ENCODE data around the gene MEIOC. TPM values are rescaled to one million over a fixed set of nuclear protein-coding genes. Genes with fewer than 3 reads are reported as not detected.

MEIOC gene
- total RNA-seq, 1 experiment from 2014 or later: not detected

DNA sequence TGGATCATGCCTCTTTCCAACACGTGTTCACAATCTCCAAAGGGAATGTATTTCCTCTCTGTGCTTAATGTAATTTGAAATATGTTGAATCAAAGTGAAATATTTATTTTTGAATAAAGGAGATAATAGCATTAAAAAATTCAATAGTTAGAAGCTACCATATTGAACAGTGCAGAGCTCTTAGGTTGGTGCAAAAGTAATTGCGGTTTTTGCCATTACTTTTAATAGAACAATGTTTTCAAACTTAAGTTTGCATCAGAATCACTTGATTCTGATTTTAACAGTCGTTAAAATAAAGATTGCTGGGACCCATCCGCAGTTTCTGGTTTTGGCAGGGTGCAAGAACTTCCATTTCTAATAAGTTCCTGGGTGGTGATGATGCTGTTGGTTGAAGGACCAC is 10.0 kb upstream of the MEIOC start:
- POLR2A ChIA-PET (ENCODE audit: unreplicated experiment): no interaction called here
- CTCF ChIA-PET: interaction anchor here (0.6 kb wide), 2 partner anchors 8 to 132 kb away, joined by 4 to 14 read pairs; no protein-coding TSS in a partner anchor

DNA sequence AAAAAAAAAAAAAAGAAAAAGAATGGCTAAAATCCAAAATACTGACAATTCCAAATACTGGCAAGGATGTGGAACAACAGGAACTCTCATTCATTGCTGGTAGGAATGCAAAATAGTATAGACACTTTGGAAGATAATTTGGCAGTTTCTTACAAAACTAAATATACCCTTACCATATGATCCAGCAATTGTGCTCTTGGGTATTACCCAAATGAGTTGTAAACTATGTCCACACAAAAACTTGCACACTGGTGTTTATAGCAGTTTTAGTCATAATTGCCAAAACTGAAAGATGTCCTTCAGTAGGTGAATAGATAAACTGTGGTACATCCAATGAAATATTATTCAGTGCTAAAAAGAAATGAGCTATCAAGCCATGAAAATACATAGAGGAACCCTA is 8.5 kb upstream of the MEIOC start:
- TF ChIP-seq EZH2 (IDR thresholded peaks at IDR 0.05; ENCODE audit: low read depth): no peak
- TF ChIP-seq, protein P1, sequence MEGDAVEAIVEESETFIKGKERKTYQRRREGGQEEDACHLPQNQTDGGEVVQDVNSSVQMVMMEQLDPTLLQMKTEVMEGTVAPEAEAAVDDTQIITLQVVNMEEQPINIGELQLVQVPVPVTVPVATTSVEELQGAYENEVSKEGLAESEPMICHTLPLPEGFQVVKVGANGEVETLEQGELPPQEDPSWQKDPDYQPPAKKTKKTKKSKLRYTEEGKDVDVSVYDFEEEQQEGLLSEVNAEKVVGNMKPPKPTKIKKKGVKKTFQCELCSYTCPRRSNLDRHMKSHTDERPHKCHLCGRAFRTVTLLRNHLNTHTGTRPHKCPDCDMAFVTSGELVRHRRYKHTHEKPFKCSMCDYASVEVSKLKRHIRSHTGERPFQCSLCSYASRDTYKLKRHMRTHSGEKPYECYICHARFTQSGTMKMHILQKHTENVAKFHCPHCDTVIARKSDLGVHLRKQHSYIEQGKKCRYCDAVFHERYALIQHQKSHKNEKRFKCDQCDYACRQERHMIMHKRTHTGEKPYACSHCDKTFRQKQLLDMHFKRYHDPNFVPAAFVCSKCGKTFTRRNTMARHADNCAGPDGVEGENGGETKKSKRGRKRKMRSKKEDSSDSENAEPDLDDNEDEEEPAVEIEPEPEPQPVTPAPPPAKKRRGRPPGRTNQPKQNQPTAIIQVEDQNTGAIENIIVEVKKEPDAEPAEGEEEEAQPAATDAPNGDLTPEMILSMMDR (conservative IDR thresholded peaks at IDR 0.05): no peak
- H3K27me3 ChIP-seq (ENCODE audit: insufficient read depth, low read depth): no peaks in the 10 kb centered on the region
- no peaks in the 10 kb centered on the region for H4K20me1 ChIP-seq (ENCODE audit: insufficient read depth)
- no peaks in the 10 kb centered on the region for H3K4me1 ChIP-seq (replicated peaks; ENCODE audit: insufficient read depth)
- no peaks in the 10 kb centered on the region for H3K36me3 ChIP-seq (ENCODE audit: low read depth)
- H3F3A ChIP-seq (ENCODE audit: insufficient read depth, low read depth): no peaks in the 10 kb centered on the region
- ChIA-PET CTCF (no interaction called here), POLR2A (ENCODE audit: unreplicated experiment) (no interaction called here)
- no peak for DNase-seq
- no peak overlapping the region for H3K4me3 ChIP-seq
- no peak overlapping the region for H2AFZ ChIP-seq
- H3K9me3 ChIP-seq (ENCODE audit: insufficient read depth, low read depth): no peaks in the 10 kb centered on the region
- H3K27ac ChIP-seq: no peak overlapping the region
- intact Hi-C loops (cut with micrococcal nuclease; ENCODE audit: unreplicated experiment): no loop called here
- H3K79me2 ChIP-seq (ENCODE audit: low read depth): no peaks in the 10 kb centered on the region
- H3K4me2 ChIP-seq: no peak overlapping the region
- BruUV-seq (replicated peaks): no TSS peak
- H3K9me2 ChIP-seq (ENCODE audit: insufficient read depth): no peaks in the 10 kb centered on the region

More for the DNA sequence above, 10.0 kb upstream of the MEIOC start:
- no peaks in the 10 kb centered on the region for H3K9me3 ChIP-seq (ENCODE audit: insufficient read depth, low read depth)
- no peak overlapping the region for H3K4me3 ChIP-seq
- no peak for DNase-seq
- no peaks in the 10 kb centered on the region for H3K4me1 ChIP-seq (replicated peaks; ENCODE audit: insufficient read depth)
- no peaks in the 10 kb centered on the region for H3K79me2 ChIP-seq (ENCODE audit: low read depth)
- no peak overlapping the region for H3K4me2 ChIP-seq
- BruUV-seq (replicated peaks): no TSS peak
- no peaks in the 10 kb centered on the region for H3K27me3 ChIP-seq (ENCODE audit: insufficient read depth, low read depth)
- H3K27ac ChIP-seq: no peak overlapping the region
- H3K36me3 ChIP-seq (ENCODE audit: low read depth): no peaks in the 10 kb centered on the region
- intact Hi-C loops (cut with micrococcal nuclease; ENCODE audit: unreplicated experiment): no loop called here
- H2AFZ ChIP-seq: no peak overlapping the region
- no peaks in the 10 kb centered on the region for H3K9me2 ChIP-seq (ENCODE audit: insufficient read depth)
- TF ChIP-seq EZH2 (IDR thresholded peaks at IDR 0.05; ENCODE audit: low read depth): no peak
- TF ChIP-seq, protein P1 (conservative IDR thresholded peaks at IDR 0.05): no peak
- H3F3A ChIP-seq (ENCODE audit: insufficient read depth, low read depth): no peaks in the 10 kb centered on the region
- no peaks in the 10 kb centered on the region for H4K20me1 ChIP-seq (ENCODE audit: insufficient read depth)

DNA sequence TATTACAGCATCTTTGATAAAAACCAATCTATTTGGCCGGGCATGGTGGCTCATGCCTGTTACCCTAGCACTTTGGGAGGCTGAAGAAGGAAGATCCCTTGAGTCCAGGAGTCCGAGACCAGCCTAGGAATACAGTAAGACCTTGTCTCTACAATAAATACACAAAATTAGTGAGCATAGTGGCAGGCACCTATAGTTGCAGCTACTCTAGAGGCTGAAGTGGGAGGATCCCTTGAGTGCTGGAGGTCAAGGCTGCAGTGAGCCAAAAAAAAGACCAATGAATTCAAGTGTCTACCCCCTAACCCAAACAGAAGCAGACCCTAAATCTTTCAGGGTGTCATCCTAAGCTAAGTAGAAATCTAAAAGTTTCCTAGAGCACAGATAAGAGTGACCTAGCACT is 7.3 kb upstream of the MEIOC start:
- no peaks in the 10 kb centered on the region for H3F3A ChIP-seq (ENCODE audit: insufficient read depth, low read depth)
- intact Hi-C loops (cut with micrococcal nuclease; ENCODE audit: unreplicated experiment): no loop called here

More for the DNA sequence above, 7.3 kb upstream of the MEIOC start:
- Histone ChIP-seq H3K4me3 (no peak overlapping the region), H3K27ac (no peak overlapping the region), H3K4me2 (no peak overlapping the region), H2AFZ (no peak overlapping the region), H3K9me2 (ENCODE audit: insufficient read depth) (no peaks in the 10 kb centered on the region), H3K36me3 (ENCODE audit: low read depth) (no peaks in the 10 kb centered on the region), H3K4me1 (replicated peaks; ENCODE audit: insufficient read depth) (no peaks in the 10 kb centered on the region), H3K27me3 (ENCODE audit: insufficient read depth, low read depth) (no peaks in the 10 kb centered on the region), H3K9me3 (ENCODE audit: insufficient read depth, low read depth) (no peaks in the 10 kb centered on the region), H4K20me1 (ENCODE audit: insufficient read depth) (no peaks in the 10 kb centered on the region), H3K79me2 (ENCODE audit: low read depth) (no peaks in the 10 kb centered on the region)
- ChIA-PET POLR2A (ENCODE audit: unreplicated experiment) (no interaction called here), CTCF (no interaction called here)
- DNase-seq: no peak
- TF ChIP-seq, protein P1 (conservative IDR thresholded peaks at IDR 0.05): no peak
- no peak for TF ChIP-seq EZH2 (IDR thresholded peaks at IDR 0.05; ENCODE audit: low read depth)
- no TSS peak for BruUV-seq (replicated peaks)

Measured in PC-9 (cell line).